Measurements from ENCODE around the gene RUFY1. TPM values are rescaled to one million over a fixed set of nuclear protein-coding genes. Genes with fewer than 3 reads are reported as not detected.
"Not testable (repeated sequence)": the region's sequence is repeated elsewhere in the genome, so short reads cannot be mapped to it uniquely, and the experiment has no call there.

Gene RUFY1
- total RNA-seq, 2 donors from 2014 or later, result 34.8 to 36.6 TPM

- DNase-seq (ENCODE audit: low spot score); intact Hi-C loops (cut with DNase I): not testable (repeated sequence)
Observed at GRCh38 chr5:179644766-179645165, 94.4 kb downstream of the RUFY1 start.

- intact Hi-C loops (cut with DNase I), result no loop called here
- no peak for DNase-seq (ENCODE audit: low spot score)
Observed at GRCh38 chr5:179648410-179648809, 98.1 kb downstream of the RUFY1 start.

DNA sequence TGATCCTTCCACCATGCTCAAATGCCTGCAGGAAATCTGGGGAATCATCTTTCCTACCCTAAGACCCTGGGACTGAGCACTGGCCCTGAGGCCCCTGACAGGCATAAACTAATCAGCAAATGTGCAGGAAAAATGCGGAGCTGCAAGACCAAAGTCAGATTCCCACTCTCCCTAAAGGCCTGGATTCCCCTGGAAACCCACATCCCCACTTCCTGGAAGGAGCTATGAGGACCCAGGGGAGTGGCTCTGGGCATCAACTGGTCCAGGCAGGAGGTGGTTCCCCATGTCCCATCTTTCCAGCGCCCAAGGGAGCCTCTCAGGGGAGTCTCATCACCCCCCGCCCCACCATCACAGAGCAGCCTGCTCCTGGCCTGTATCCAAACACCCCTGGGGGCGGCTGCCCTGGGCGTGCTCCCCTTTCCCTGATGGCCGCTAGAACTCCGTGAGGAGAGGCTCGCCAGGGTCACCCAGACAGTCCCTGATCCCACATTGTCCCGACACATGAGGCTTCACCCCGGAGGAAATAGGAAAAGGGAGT is 98.9 kb downstream of the RUFY1 start:
- intact Hi-C loops (cut with DNase I); DNase-seq (ENCODE audit: low spot score): not testable (repeated sequence)

- DNase-seq (ENCODE audit: low spot score), result not testable (repeated sequence)
- intact Hi-C loops (cut with DNase I), result loop anchor here in 1 of 2 donors (5.0 kb wide), 1 partner anchor 918 kb away; the partner anchor contains the start of gene ZNF354A
Observed at GRCh38 chr5:179650245-179650644, 99.9 kb downstream of the RUFY1 start.

- DNase-seq (ENCODE audit: low spot score), result not testable (repeated sequence)
- intact Hi-C loops (cut with DNase I), result loop anchor here in 1 of 2 donors (5.0 kb wide), 1 partner anchor 921 kb away; the partner anchor contains the start of gene ZNF354A
Observed at GRCh38 chr5:179653135-179653534, 102.8 kb downstream of the RUFY1 start.

GRCh38 chr5:179657302-179658178 is 107.2 kb downstream of the RUFY1 start:
- intact Hi-C loops (cut with DNase I); DNase-seq (ENCODE audit: low spot score): not testable (repeated sequence)

GRCh38 chr5:179658179-179658856 is 108.0 kb downstream of the RUFY1 start:
- intact Hi-C loops (cut with DNase I); DNase-seq (ENCODE audit: low spot score): not testable (repeated sequence)

Other genes starting within 250 kb of the RUFY1 start
- gene ADAMTS2, start 205.1 kb upstream of the RUFY1 start, total RNA-seq, result 10 to 100 TPM; 27.1 to 62.0 TPM
- gene HNRNPH1, start 73.1 kb downstream of the RUFY1 start, total RNA-seq, result 100 to 1,000 TPM; 345 to 404 TPM
- gene CBY3, start 130.5 kb downstream of the RUFY1 start, total RNA-seq, result not detected
- gene CANX, start 148.4 kb downstream of the RUFY1 start, total RNA-seq, result 100 to 1,000 TPM; 525 to 591 TPM
- gene MAML1, start 182.3 kb downstream of the RUFY1 start, total RNA-seq, result 10 to 100 TPM; 22.0 to 22.5 TPM
- 10 to 100 TPM; 19.7 to 20.3 TPM for gene LTC4S, start 243.4 kb downstream of the RUFY1 start, total RNA-seq

Data from posterior vena cava (tissue), 2 donors.